ENCODE data around the gene GNAT3. TPM values are rescaled to one million over a fixed set of nuclear protein-coding genes. Genes with fewer than 3 reads are reported as not detected.

The GNAT3 gene
- total RNA-seq, 1 donor from 2014 or later, result not detected

GRCh38 chr7:80533287-80533686 is 21.4 kb upstream of the GNAT3 start:
- Histone ChIP-seq H4K20me1 (ENCODE audit: insufficient read depth, low read length) (no peaks in the 10 kb centered on the region), H3K27ac (ENCODE audit: low read depth, low read length) (no peak overlapping the region), H3K9me3 (ENCODE audit: insufficient read depth, low read depth, low read length) (peaks cover 5% of the 10 kb centered on the region), H3K4me3 (ENCODE audit: insufficient read depth, low read depth, low read length) (no peak overlapping the region), H3K27me3 (ENCODE audit: insufficient read depth, low read length) (no peaks in the 10 kb centered on the region), H3K36me3 (ENCODE audit: insufficient read depth, low read length) (no peaks in the 10 kb centered on the region), H3K4me1 (ENCODE audit: insufficient read depth, low read length) (peaks cover 3% of the 10 kb centered on the region), H3K4me2 (ENCODE audit: low read length) (no peak overlapping the region), H3K79me2 (ENCODE audit: insufficient read depth, low read length) (no peaks in the 10 kb centered on the region), H3K9ac (ENCODE audit: low read length) (no peak overlapping the region), H2AFZ (ENCODE audit: low read depth, low read length) (no peak overlapping the region)
- peak overlapping the region; percentile 66 for H3K4me3 Mint-ChIP-seq (ENCODE audit: unreplicated experiment)
- peak; percentile 42 for DNase-seq (ENCODE audit: low read depth)
- H3K9me3 Mint-ChIP-seq (ENCODE audit: unreplicated experiment), result peaks cover 16% of the 10 kb centered on the region
- H3K27ac Mint-ChIP-seq (ENCODE audit: unreplicated experiment), result peak overlapping the region; percentile 88
- no peak for TF ChIP-seq EZH2 (IDR thresholded peaks at IDR 0.05; ENCODE audit: insufficient read depth, low read length)
- TF ChIP-seq CTCF (IDR thresholded peaks at IDR 0.05; ENCODE audit: insufficient read depth, low read depth, low read length), result no peak
- no peak for FAIRE-seq
- peaks cover 5% of the 10 kb centered on the region for H3K36me3 Mint-ChIP-seq (ENCODE audit: low read depth, unreplicated experiment)
- no peaks in the 10 kb centered on the region for H3K27me3 Mint-ChIP-seq (ENCODE audit: low read depth, unreplicated experiment)
- peaks cover 21% of the 10 kb centered on the region for H3K4me1 Mint-ChIP-seq (ENCODE audit: low read depth, unreplicated experiment)

- Histone ChIP-seq H3K9ac (ENCODE audit: low read length) (no peak overlapping the region), H3K27me3 (ENCODE audit: insufficient read depth, low read length) (no peaks in the 10 kb centered on the region), H3K9me3 (ENCODE audit: insufficient read depth, low read depth, low read length) (peaks cover 5% of the 10 kb centered on the region), H4K20me1 (ENCODE audit: insufficient read depth, low read length) (no peaks in the 10 kb centered on the region), H3K79me2 (ENCODE audit: insufficient read depth, low read length) (no peaks in the 10 kb centered on the region), H3K4me1 (ENCODE audit: insufficient read depth, low read length) (peaks cover 3% of the 10 kb centered on the region), H3K4me3 (ENCODE audit: insufficient read depth, low read depth, low read length) (no peak overlapping the region), H3K4me2 (ENCODE audit: low read length) (no peak overlapping the region), H2AFZ (ENCODE audit: low read depth, low read length) (no peak overlapping the region), H3K27ac (ENCODE audit: low read depth, low read length) (no peak overlapping the region), H3K36me3 (ENCODE audit: insufficient read depth, low read length) (no peaks in the 10 kb centered on the region)
- Mint-ChIP-seq H3K36me3 (ENCODE audit: low read depth, unreplicated experiment) (peaks cover 5% of the 10 kb centered on the region), H3K4me3 (ENCODE audit: unreplicated experiment) (no peak overlapping the region), H3K9me3 (ENCODE audit: unreplicated experiment) (peaks cover 16% of the 10 kb centered on the region), H3K27ac (ENCODE audit: unreplicated experiment) (no peak overlapping the region), H3K27me3 (ENCODE audit: low read depth, unreplicated experiment) (no peaks in the 10 kb centered on the region), H3K4me1 (ENCODE audit: low read depth, unreplicated experiment) (peaks cover 21% of the 10 kb centered on the region)
- no peak for TF ChIP-seq CTCF (IDR thresholded peaks at IDR 0.05; ENCODE audit: insufficient read depth, low read depth, low read length)
- no peak for TF ChIP-seq EZH2 (IDR thresholded peaks at IDR 0.05; ENCODE audit: insufficient read depth, low read length)
- no peak for DNase-seq (ENCODE audit: low read depth)
- FAIRE-seq, result no peak
These were observed 20.3 kb upstream of the GNAT3 start for GRCh38 chr7:80532153-80532552.

- H4K20me1 ChIP-seq (ENCODE audit: insufficient read depth, low read length), result no peaks in the 10 kb centered on the region
- DNase-seq (ENCODE audit: low read depth) (no peak), FAIRE-seq (no peak)
- H3K9ac ChIP-seq (ENCODE audit: low read length), result no peak overlapping the region
- TF ChIP-seq EZH2 (IDR thresholded peaks at IDR 0.05; ENCODE audit: insufficient read depth, low read length) (no peak), CTCF (IDR thresholded peaks at IDR 0.05; ENCODE audit: insufficient read depth, low read depth, low read length) (no peak)
- H3K27me3 Mint-ChIP-seq (ENCODE audit: low read depth, unreplicated experiment), result no peaks in the 10 kb centered on the region
- H3K9me3 Mint-ChIP-seq (ENCODE audit: unreplicated experiment), result peaks cover 20% of the 10 kb centered on the region
- no peaks in the 10 kb centered on the region for H3K79me2 ChIP-seq (ENCODE audit: insufficient read depth, low read length)
- H3K27ac Mint-ChIP-seq (ENCODE audit: unreplicated experiment), result no peak overlapping the region
- H3K4me3 ChIP-seq (ENCODE audit: insufficient read depth, low read depth, low read length), result no peak overlapping the region
- H3K4me3 Mint-ChIP-seq (ENCODE audit: unreplicated experiment), result no peak overlapping the region
- peaks cover 23% of the 10 kb centered on the region for H3K4me1 Mint-ChIP-seq (ENCODE audit: low read depth, unreplicated experiment)
- no peak overlapping the region for H3K4me2 ChIP-seq (ENCODE audit: low read length)
- peaks cover 3% of the 10 kb centered on the region for H3K4me1 ChIP-seq (ENCODE audit: insufficient read depth, low read length)
- peaks cover 5% of the 10 kb centered on the region for H3K36me3 Mint-ChIP-seq (ENCODE audit: low read depth, unreplicated experiment)
- H3K36me3 ChIP-seq (ENCODE audit: insufficient read depth, low read length), result no peaks in the 10 kb centered on the region
- no peak overlapping the region for H3K27ac ChIP-seq (ENCODE audit: low read depth, low read length)
- H3K9me3 ChIP-seq (ENCODE audit: insufficient read depth, low read depth, low read length), result peaks cover 5% of the 10 kb centered on the region
- no peak overlapping the region for H2AFZ ChIP-seq (ENCODE audit: low read depth, low read length)
- H3K27me3 ChIP-seq (ENCODE audit: insufficient read depth, low read length), result no peaks in the 10 kb centered on the region
These were observed 18.3 kb upstream of the GNAT3 start for GRCh38 chr7:80530136-80530535.

All from astrocyte (in vitro differentiated cells and primary cell).